GM12878 (cell line): ENCODE data around the gene FAM81A. TPM values are rescaled to one million over a fixed set of nuclear protein-coding genes. Genes with fewer than 3 reads are reported as not detected.
"Not testable (repeated sequence)": the region's sequence is repeated elsewhere in the genome, so short reads cannot be mapped to it uniquely, and the experiment has no call there.

ENCODE experiments used
- ATAC-seq: fragments of 200-7000 bp; cut with Tn5 transposase; 3 replicates; pipeline ENCODE4 v1.9.1; 2020; ENCODE audit warnings: mild to moderate bottlenecking, moderate library complexity
- BruUV-seq: library from RNA; stranded (reverse); fragments of 400-500 nt; replicated peaks from 2 replicates; lab custom pipeline; 2021; lab: Mats Ljungman, UMichigan
- CTCF ChIA-PET: fragments of 300-600 bp; sonication (Branson Sonifier 250); formaldehyde crosslinking; extraction: SDS; loops from one replicate; lab custom pipeline; 2021; ENCODE audit warnings: inconsistent platforms; lab: Yijun Ruan, JAX
- POLR2A ChIA-PET: fragments of 350-600 bp; formaldehyde crosslinking; extraction: SDS; loops from one replicate; lab custom pipeline; 2021; ENCODE audit warnings: inconsistent platforms; lab: Charles Lee
- RAD21 ChIA-PET: fragments of 300-600 bp; sonication (Branson Sonifier 250); formaldehyde crosslinking; loops from one replicate; lab custom pipeline; 2023; ENCODE audit warnings: antibody characterized with exemption; ENCODE audit not compliant: unreplicated experiment; lab: Charles Lee
- SMC1A ChIA-PET: fragments of 300-600 bp; sonication (Branson Sonifier 250); formaldehyde crosslinking; loops from one replicate; lab custom pipeline; 2023; ENCODE audit not compliant: unreplicated experiment, uncharacterized antibody; lab: Charles Lee
- DNase-seq: peaks from one replicate; pipeline ENCODE4 v3.0.0-alpha.2; 2011; ENCODE audit warnings: low read depth, low spot score
- FAIRE-seq: peaks from 3 replicates; lab custom pipeline; 2011; peaks lifted over from hg19 to GRCh38; lab: Jason Lieb, UNC
- H2AFZ ChIP-seq: 2 replicates; pipeline ENCODE4 v1.6.0; 2011; ENCODE audit warnings: low read depth, low read length, control low read depth; ENCODE audit not compliant: control insufficient read depth
- H3K27ac ChIP-seq: 2 replicates; pipeline ENCODE4 v1.5.1; 2011; ENCODE audit warnings: control low read depth; ENCODE audit not compliant: control insufficient read depth, insufficient read depth
- H3K27me3 ChIP-seq, 2 experiments: replicated peaks in 1 of 2; 2 replicates each; pipeline versions ENCODE4 v1.6.0 to v1.6.1; 2011; ENCODE audit warnings: low read length in 1 of 2; ENCODE audit not compliant: control insufficient read depth in 2 of 2, insufficient read depth in 2 of 2
- H3K36me3 ChIP-seq, 2 experiments: 2 replicates each; pipeline ENCODE4 v1.5.1; 2011; ENCODE audit warnings: low read length in 1 of 2; ENCODE audit not compliant: control insufficient read depth in 2 of 2, insufficient read depth in 2 of 2
- H3K4me1 ChIP-seq: 2 replicates; pipeline ENCODE4 v1.6.1; 2011; ENCODE audit warnings: mild to moderate bottlenecking, low read length, moderate library complexity, mixed read lengths; ENCODE audit not compliant: control insufficient read depth, insufficient read depth
- H3K4me2 ChIP-seq: 2 replicates; pipeline ENCODE4 v1.6.0; 2011; ENCODE audit warnings: control low read depth; ENCODE audit not compliant: control insufficient read depth, insufficient read depth
- H3K4me3 ChIP-seq: fragments of 200-600 bp; sonication (generic); 2 replicates; pipeline ENCODE4 v1.5.1; 2016
- H3K79me2 ChIP-seq: 2 replicates; pipeline ENCODE4 v1.6.0; 2011; ENCODE audit warnings: low read length; ENCODE audit not compliant: control insufficient read depth, insufficient read depth
- H3K9ac ChIP-seq: 2 replicates; pipeline ENCODE4 v1.8.0; 2011; ENCODE audit warnings: low read length, control low read depth, mixed read lengths; ENCODE audit not compliant: control insufficient read depth, insufficient read depth
- H3K9me3 ChIP-seq: replicated peaks from 3 replicates; pipeline ENCODE4 v1.5.1; 2011; ENCODE audit warnings: mild to moderate bottlenecking, low read length; ENCODE audit not compliant: control insufficient read depth, insufficient read depth
- H4K20me1 ChIP-seq: 2 replicates; pipeline ENCODE4 v1.6.0; 2011; ENCODE audit not compliant: control insufficient read depth, insufficient read depth
- CHD4 ChIP-seq: fragments of 200-600 bp; sonication (generic); IDR thresholded peaks from 2 replicates; pipeline ENCODE4 v1.6.1; 2016; ENCODE audit warnings: mild to moderate bottlenecking
- KAT2A ChIP-seq: conservative IDR thresholded peaks from 2 replicates; pipeline ENCODE4 v1.6.1; 2011; ENCODE audit warnings: low read depth, low read length; ENCODE audit not compliant: control insufficient read depth
- MTA2 ChIP-seq: fragments of 450-650 bp; IDR thresholded peaks from 2 replicates; pipeline ENCODE4 v1.6.1; 2016; ENCODE audit warnings: low read depth, mild to moderate bottlenecking, moderate library complexity
- RUNX3 ChIP-seq: IDR thresholded peaks from 2 replicates; pipeline ENCODE4 v1.6.1; 2012; ENCODE audit warnings: low read length, inconsistent platforms
- SIX5 ChIP-seq: IDR thresholded peaks from 2 replicates; pipeline ENCODE4 v1.6.1; 2011; ENCODE audit warnings: mild to moderate bottlenecking, low read depth, low read length, moderate library complexity; ENCODE audit not compliant: severe bottlenecking
- SPI1 ChIP-seq: IDR thresholded peaks from 2 replicates; pipeline ENCODE4 v1.6.1; 2011; ENCODE audit warnings: low read depth, mild to moderate bottlenecking, low read length, moderate library complexity, borderline replicate concordance; ENCODE audit not compliant: insufficient read depth
- WGBS: methylation state at CpG from one replicate; pipeline ENCODE4 v1.1.6; 2016; ENCODE audit warnings: low lambda C conversion rate; ENCODE audit not compliant: insufficient replicate concordance, insufficient coverage; ENCODE audit errors: missing lambda C conversion rate; 5-methylcytosine and 5-hydroxymethylcytosine counted together
- in situ Hi-C: fragments of 300-500 bp; cut with MboI; formaldehyde crosslinking; loops from 9 replicates; pipeline ENCODE4 v1.14.3; 2018; ENCODE audit warnings: mixed read lengths
- intact Hi-C: fragments of 100-400 bp; cut with micrococcal nuclease; formaldehyde crosslinking; loops from one replicate; pipeline ENCODE4 v1.14.2; 2022; ENCODE audit not compliant: unreplicated experiment
- polyA plus RNA-seq, 11 experiments: library from polyadenylated mRNA; depleted of rRNA in 4 of 11; unstranded in 6 of 11; stranded (reverse) in 5 of 11; fragments of >200 nt; fragmentation: Nextera tagmentation in 4 of 11; fragmentation: Illumina TruSeq in 1 of 11; extraction: Ambion mirVana in 4 of 11; extraction: Trizol in 1 of 11; gene quantifications; 1 replicate in 1 of 11; 2 replicates in 10 of 11; pipeline versions ENCODE4 v1.2.1 to v1.2.3, GENCODE V29; 2011 to 2016; ENCODE audit warnings: inconsistent platforms in 2 of 11, missing spikeins in 2 of 11, low read depth in 1 of 11
- total RNA-seq, 4 experiments: library from RNA; depleted of rRNA in 3 of 4; stranded (reverse); fragments of >200 nt in 3 of 4; fragmentation: Illumina TruSeq in 1 of 4; extraction: Trizol in 1 of 4; gene quantifications; 2 replicates each; pipeline versions ENCODE4 v1.2.1 to v1.2.3, GENCODE V29; 2013 to 2021
- TF ChIP-seq, protein P1 (sequence below): fragments of 450-650 bp; IDR thresholded peaks from 2 replicates; pipeline ENCODE4 v1.6.1; 2018; ENCODE audit warnings: mild to moderate bottlenecking, low read depth, moderate library complexity; ENCODE audit not compliant: partially characterized antibody
- TF ChIP-seq, protein P2 (sequence below): fragments of 450-650 bp; IDR thresholded peaks from 2 replicates; pipeline ENCODE4 v1.6.1; 2016; ENCODE audit warnings: mild to moderate bottlenecking
- TF ChIP-seq, protein P3 (sequence below): fragments of 450-650 bp; IDR thresholded peaks from 2 replicates; pipeline ENCODE4 v1.6.1; 2017; ENCODE audit warnings: low read depth, mild to moderate bottlenecking, moderate library complexity

Gene FAM81A
- total and polyA plus RNA-seq, 10 of the 15 experiments (the other 5 are each of a cell fraction or from before 2014, with no cell fraction given), result 0.18 to 34.5 (median 16.2) TPM

DNA sequence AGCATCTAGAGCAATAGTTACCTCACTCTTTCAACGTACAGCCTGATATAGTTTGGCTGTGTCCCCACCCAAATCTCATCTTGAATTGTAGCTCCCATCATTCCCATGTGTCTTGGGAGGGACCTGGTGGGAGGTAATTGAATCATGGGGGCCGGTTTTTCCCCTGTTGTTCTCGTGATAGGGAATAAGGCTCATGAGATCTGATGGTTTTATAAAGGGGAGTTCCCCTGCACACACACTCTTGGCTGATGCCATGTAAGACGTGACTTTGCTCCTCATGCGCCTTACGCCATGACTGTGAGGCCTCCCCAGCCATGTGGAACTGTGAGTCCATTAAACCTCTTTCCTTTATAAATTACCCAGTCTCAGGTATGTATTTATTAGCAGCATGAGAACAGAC is 88.5 kb downstream of the FAM81A start:
- H2AFZ ChIP-seq, POLR2A ChIA-PET, H3K36me3 ChIP-seq, H3K27ac ChIP-seq, H3K4me3 ChIP-seq, FAIRE-seq, ATAC-seq, RAD21 ChIA-PET, DNase-seq, H3K4me2 ChIP-seq, BruUV-seq, H3K9ac ChIP-seq, H3K9me3 ChIP-seq, H3K27me3 ChIP-seq, H3K79me2 ChIP-seq, H4K20me1 ChIP-seq: not testable (repeated sequence)
- SMC1A ChIA-PET, result interaction anchor here (1.0 to 1.3 kb wide), 2 partner anchors 25 to 544 kb away, joined by 3 read pairs; no protein-coding TSS in a partner anchor
- intact Hi-C loops (loop anchor here (5.0 kb wide), 1 partner anchor 1299 kb away; no protein-coding TSS in a partner anchor), in situ Hi-C loops (loop anchor here (10.0 kb wide), 1 partner anchor 1302 kb away; no protein-coding TSS in a partner anchor)
- CTCF ChIA-PET, result interaction anchor here (0.6 kb wide), 1 partner anchor 25 kb away, joined by 3 read pairs; no protein-coding TSS in a partner anchor
- WGBS, result 83% methylated on average over 6 of the region's 6 CpGs
- peaks cover 19% of the 10 kb centered on the region for H3K4me1 ChIP-seq

DNA sequence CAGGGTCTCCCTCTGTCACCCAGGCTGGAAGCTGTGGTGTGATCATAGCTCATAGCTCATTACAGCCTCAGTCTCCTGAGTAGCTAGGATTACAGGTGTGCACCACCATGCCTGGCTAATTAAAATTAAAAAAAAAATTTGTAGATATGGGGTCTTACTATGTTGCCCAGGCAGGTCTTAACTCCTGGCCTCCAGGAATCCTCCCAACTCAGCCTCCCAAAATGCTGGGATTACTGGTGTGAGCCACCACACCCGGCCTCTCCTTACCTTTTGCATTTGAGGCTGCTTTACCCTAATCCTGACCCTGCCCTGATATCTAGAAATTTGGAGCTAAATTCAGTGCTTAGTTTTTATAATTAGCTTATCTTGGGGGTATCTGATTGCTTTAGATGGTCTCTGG is 90.4 kb downstream of the FAM81A start:
- intact Hi-C loops, result loop anchor here (5.0 kb wide), 1 partner anchor 1301 kb away; no protein-coding TSS in a partner anchor
- Histone ChIP-seq H3K9ac (no peak overlapping the region), H3K9me3 (no peaks in the 10 kb centered on the region), H3K36me3 (no peaks in the 10 kb centered on the region), H3K4me2 (no peak overlapping the region), H3K79me2 (no peaks in the 10 kb centered on the region), H2AFZ (no peak overlapping the region; the same call in 1 of the 2 replicates), H3K27me3 (no peaks in the 10 kb centered on the region), H3K4me1 (peaks cover 4% of the 10 kb centered on the region), H3K27ac (no peak overlapping the region), H4K20me1 (no peaks in the 10 kb centered on the region), H3K4me3 (no peak overlapping the region)
- WGBS, result 95% methylated on average over 1 of the region's 1 CpG
- no peak for DNase-seq
- in situ Hi-C loops, result loop anchor here (10.0 kb wide), 1 partner anchor 1304 kb away; no protein-coding TSS in a partner anchor
- ChIA-PET RAD21 (interaction anchor here (0.7 to 2.4 kb wide), 30 partner anchors 9 to 1300 kb away, joined by 3 to 36 read pairs (median 5); partner anchors contain the start of gene MINDY2), POLR2A (interaction anchor here (1.7 kb wide), 1 partner anchor 12 kb away, joined by 7 read pairs; no protein-coding TSS in a partner anchor), SMC1A (interaction anchor here (0.6 to 3.1 kb wide), 34 partner anchors 8 to 1301 kb away, joined by 3 to 49 read pairs (median 4); no protein-coding TSS in a partner anchor), CTCF (interaction anchor here (0.6 to 4.6 kb wide), 61 partner anchors 8 to 1315 kb away, joined by 3 to 62 read pairs (median 4); partner anchors contain the start of genes GCNT3, GTF2A2 and MINDY2)
- FAIRE-seq, result no peak
- no TSS peak for BruUV-seq
- ATAC-seq, result no peak
- TF ChIP-seq MTA2 (no peak), SPI1 (no peak), RUNX3 (no peak), KAT2A (no peak), SIX5 (no peak), CHD4 (no peak)
- TF ChIP-seq, protein P1, sequence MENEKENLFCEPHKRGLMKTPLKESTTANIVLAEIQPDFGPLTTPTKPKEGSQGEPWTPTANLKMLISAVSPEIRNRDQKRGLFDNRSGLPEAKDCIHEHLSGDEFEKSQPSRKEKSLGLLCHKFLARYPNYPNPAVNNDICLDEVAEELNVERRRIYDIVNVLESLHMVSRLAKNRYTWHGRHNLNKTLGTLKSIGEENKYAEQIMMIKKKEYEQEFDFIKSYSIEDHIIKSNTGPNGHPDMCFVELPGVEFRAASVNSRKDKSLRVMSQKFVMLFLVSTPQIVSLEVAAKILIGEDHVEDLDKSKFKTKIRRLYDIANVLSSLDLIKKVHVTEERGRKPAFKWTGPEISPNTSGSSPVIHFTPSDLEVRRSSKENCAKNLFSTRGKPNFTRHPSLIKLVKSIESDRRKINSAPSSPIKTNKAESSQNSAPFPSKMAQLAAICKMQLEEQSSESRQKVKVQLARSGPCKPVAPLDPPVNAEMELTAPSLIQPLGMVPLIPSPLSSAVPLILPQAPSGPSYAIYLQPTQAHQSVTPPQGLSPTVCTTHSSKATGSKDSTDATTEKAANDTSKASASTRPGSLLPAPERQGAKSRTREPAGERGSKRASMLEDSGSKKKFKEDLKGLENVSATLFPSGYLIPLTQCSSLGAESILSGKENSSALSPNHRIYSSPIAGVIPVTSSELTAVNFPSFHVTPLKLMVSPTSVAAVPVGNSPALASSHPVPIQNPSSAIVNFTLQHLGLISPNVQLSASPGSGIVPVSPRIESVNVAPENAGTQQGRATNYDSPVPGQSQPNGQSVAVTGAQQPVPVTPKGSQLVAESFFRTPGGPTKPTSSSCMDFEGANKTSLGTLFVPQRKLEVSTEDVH, result no peak
- TF ChIP-seq, protein P2, sequence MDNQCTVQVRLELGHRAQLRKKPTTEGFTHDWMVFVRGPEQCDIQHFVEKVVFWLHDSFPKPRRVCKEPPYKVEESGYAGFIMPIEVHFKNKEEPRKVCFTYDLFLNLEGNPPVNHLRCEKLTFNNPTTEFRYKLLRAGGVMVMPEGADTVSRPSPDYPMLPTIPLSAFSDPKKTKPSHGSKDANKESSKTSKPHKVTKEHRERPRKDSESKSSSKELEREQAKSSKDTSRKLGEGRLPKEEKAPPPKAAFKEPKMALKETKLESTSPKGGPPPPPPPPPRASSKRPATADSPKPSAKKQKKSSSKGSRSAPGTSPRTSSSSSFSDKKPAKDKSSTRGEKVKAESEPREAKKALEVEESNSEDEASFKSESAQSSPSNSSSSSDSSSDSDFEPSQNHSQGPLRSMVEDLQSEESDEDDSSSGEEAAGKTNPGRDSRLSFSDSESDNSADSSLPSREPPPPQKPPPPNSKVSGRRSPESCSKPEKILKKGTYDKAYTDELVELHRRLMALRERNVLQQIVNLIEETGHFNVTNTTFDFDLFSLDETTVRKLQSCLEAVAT, result no peak
- TF ChIP-seq, protein P3, sequence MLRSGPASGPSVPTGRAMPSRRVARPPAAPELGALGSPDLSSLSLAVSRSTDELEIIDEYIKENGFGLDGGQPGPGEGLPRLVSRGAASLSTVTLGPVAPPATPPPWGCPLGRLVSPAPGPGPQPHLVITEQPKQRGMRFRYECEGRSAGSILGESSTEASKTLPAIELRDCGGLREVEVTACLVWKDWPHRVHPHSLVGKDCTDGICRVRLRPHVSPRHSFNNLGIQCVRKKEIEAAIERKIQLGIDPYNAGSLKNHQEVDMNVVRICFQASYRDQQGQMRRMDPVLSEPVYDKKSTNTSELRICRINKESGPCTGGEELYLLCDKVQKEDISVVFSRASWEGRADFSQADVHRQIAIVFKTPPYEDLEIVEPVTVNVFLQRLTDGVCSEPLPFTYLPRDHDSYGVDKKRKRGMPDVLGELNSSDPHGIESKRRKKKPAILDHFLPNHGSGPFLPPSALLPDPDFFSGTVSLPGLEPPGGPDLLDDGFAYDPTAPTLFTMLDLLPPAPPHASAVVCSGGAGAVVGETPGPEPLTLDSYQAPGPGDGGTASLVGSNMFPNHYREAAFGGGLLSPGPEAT, result no peak
